Mesangial cell (primary cell): ENCODE results near the gene CRYGA. TPM values are rescaled to one million over a fixed set of nuclear protein-coding genes. Genes with fewer than 3 reads are reported as not detected.

Experiments used
- total RNA-seq: library from RNA; depleted of rRNA; stranded (reverse); fragments of >200 nt; gene quantifications from 2 replicates; pipeline ENCODE4 v1.2.3, GENCODE V29; 2015

CRYGA gene, protein sequence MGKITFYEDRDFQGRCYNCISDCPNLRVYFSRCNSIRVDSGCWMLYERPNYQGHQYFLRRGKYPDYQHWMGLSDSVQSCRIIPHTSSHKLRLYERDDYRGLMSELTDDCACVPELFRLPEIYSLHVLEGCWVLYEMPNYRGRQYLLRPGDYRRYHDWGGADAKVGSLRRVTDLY
- total RNA-seq, result not detected in 2 replicates

DNA sequence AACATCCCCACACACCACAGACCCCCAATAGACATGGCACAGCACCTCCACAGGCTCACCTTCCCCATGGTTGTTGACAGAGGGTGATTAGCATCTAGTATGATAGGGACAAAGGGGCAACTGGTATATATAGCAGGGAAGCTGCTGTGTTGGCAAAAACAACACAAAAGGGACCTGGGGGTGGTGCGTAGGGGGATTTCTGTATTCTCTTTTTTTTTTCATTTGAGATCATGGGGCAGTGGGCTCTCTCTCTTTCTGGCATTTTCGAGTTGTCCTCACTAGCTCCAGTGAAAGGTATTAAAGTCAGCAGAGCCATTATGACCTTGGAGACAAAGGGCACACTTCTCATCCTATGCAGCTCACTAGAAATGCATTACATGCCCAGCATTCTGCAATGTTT, at the start of gene CRYGA:
CRYGA (minus strand) TSS at position 101 of the 400 bp plus-strand sequence; CDS start at position 68, 33 bp downstream.

DNA sequence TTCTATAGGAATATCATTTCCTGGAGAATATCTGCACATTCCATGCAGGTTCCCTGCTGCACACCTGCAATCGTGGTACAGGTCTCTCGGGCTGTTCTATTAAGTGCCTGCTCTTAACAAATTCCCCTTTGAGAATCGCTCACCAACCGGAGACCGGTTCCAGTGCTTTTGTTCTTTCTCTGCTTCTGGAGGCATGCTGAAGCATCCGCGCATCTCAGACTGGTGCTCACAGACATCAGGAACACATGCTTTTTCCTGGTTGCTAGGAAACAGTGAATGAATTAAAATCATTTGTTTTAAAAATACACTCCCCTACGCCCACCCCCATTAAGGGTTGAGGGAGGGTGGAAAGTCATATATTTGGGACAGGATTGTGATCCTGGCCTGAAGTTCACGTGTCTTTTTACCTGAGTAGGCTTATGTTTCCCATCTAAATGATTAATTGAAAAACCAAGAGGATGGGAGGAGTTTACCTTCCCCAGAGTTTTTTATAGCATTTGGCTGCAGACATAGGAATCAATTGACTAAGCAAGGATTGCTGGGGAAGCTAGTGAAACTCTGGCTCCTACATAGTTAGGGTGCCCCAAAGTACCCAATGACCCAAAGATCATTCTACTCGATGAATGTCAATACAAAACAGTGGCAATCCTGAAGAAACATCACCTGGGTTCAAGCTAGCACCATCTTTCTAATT, 26.6 kb upstream of the CRYGA start, which contains the start of gene C2orf80:
C2orf80 (minus strand) TSS at position 221 of the 694 bp plus-strand sequence. CDS start 3,044 bp downstream, outside the sequence.

DNA sequence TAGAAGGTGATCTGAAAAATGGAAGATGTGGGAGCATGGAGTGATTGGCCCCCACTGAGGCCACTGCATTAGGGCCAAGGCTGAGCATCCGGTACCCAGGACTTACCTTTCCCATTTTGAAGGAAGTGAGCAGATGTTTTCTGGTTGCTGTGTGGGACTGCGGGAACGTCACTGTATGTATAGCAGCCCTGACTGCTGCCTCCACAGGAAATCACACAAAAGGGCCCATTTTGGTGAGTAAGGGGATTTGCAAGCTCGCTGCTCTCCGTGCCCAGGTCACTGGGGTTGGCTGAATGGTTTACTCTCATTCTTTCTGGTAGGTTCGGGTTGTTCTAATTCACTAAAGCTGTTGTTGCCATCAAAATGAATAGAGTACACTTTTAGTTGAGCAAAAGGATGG, 17.4 kb downstream of the CRYGA start, which contains the start of gene CRYGB:
CRYGB (minus strand) TSS at position 153 of the 400 bp plus-strand sequence; CDS start at position 115, 38 bp downstream.

DNA sequence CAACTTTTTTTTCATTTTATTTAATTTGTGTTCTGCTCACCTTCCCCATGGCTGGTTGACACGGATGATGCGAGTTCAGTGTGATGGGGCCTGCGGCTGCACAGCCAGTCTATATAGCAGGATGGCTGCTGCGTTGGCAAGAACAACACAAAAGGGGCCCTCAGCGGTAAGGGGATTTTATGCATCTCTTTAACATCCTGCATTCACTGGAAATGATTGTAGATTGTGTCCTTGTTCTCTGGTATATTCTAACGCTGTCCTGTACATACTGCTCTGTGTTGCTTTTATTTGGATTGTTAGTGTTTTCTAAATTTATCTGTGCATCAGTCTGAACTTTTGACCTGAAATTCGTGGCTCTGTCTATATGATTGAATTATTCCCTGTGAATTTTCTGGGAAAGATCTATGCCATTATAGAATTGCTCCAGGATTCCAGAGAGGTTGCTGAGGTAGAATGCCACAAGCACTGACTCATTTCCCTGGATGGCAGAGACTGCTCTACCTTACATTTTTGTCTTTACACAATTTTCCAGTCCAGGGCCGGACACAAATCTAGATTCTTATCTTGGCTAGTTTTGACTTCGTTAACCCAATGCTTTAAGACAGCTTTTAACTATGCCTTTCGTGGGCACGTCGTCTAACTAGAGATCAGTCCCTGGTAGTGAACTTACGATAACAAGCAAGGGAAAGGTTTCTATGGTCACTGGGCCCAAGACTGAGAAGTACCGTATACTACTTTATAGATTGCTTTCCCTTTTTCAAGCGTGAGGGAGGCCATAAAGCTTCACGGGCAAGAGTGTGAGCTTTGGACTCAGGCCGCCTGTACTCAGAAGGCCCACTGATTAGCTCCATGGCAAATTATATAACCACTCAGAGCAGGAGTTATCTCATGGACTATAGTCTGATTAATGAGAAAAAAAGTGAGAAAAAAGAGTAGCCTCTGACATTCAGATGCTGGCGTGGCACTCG, 33.4 kb downstream of the CRYGA start, which contains the start of gene CRYGC:
CRYGC (minus strand) TSS at position 85 of the 968 bp plus-strand sequence; CDS start at position 49, 36 bp downstream.

DNA sequence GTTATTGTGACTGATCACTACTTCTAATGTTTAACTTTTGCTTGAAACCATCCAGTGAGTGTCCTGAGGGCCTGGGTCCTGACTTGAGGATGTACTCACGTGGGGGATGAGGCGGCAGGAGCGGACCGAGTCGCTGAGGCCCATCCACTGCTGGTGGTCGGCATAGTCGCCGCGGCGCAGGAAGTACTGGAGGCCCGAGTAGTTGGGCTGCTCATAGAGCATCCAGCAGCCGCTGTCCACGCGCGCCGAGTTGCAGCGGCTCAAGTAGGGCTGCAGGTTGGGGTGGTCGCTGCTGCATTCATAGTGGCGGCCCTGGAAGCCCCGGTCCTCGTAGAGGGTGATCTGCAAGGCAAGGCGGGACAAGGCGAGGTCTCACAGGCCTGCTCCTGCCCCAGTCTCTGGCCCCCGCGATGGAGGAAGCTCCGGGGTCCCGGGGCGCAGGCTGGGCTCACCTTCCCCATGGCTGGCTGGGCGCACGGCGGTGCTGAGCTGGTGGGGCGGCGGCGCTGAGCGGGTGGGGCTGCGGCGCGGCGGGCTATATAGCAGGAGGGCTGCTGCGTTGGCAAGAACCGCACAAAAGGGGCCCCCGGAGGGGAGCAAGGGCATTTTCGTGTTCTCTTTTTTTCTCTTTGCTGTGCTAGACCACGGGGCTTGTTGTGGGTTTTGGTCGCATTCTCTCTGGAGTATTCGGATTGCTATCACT, 39.2 kb downstream of the CRYGA start, which contains the start of gene CRYGD:
CRYGD (minus strand) TSS at position 512 of the 703 bp plus-strand sequence; CDS start at position 461, 51 bp downstream.

Other genes starting within 250 kb of the CRYGA start
- gene PLEKHM3, start 138.1 kb downstream of the CRYGA start, total RNA-seq, result 3.7 and 11.8 TPM in 2 replicates
- gene CRYGD, start 39.1 kb downstream of the CRYGA start, total RNA-seq, result not detected in 2 replicates
- gene CRYGC, start 33.8 kb downstream of the CRYGA start, total RNA-seq, result not detected in 2 replicates
- gene CRYGB, start 17.4 kb downstream of the CRYGA start, total RNA-seq, result not detected in 2 replicates
- gene C2orf80, start 26.4 kb upstream of the CRYGA start, total RNA-seq, result not detected in 2 replicates
- 52.2 and 63.2 TPM in 2 replicates for gene IDH1, start 91.5 kb upstream of the CRYGA start, total RNA-seq
- 9.3 and 17.5 TPM in 2 replicates for gene PIKFYVE, start 102.7 kb upstream of the CRYGA start, total RNA-seq
- 2.3 TPM in 1 of 2 replicates, not detected in the other for gene PTH2R, start 243.2 kb upstream of the CRYGA start, total RNA-seq